ENCODE measurements around the gene RABGAP1L. TPM values are rescaled to one million over a fixed set of nuclear protein-coding genes. Genes with fewer than 3 reads are reported as not detected.
"Not testable (repeated sequence)": the region's sequence is repeated elsewhere in the genome, so short reads cannot be mapped to it uniquely, and the experiment has no call there.

Gene RABGAP1L
- total and polyA plus RNA-seq, 10 donors = 30.3 to 125 (median 77.7) TPM

- TF ChIP-seq CTCF (IDR thresholded peaks at IDR 0.05 in 8 of 11, conservative IDR thresholded peaks at IDR 0.05 in 3 of 11) (no peak), POLR2AphosphoS5 (IDR thresholded peaks at IDR 0.05) (no peak)
- intact Hi-C loops (cut with DNase I; ENCODE audit: low total_unique reads) = no loop called here
- no peaks in the 10 kb centered on the region for H3K27me3 ChIP-seq (replicated peaks in 1 of 7)
- H3K27ac ChIP-seq = no peak overlapping the region
- no peak for DNase-seq
- H3K4me3 ChIP-seq = no peak overlapping the region
- H3K36me3 ChIP-seq = peaks cover 0 to 31% (median 0%) of the 10 kb centered on the region in 6 donors
- H3K9me3 ChIP-seq = peaks cover 2 to 59% (median 39%) of the 10 kb centered on the region in 8 donors
- H3K4me1 ChIP-seq = no peaks in the 10 kb centered on the region
Observed at GRCh38 chr1:174577681-174578080, 418.4 kb downstream of the RABGAP1L start.

GRCh38 chr1:174580801-174581200 is 421.5 kb downstream of the RABGAP1L start:
- Histone ChIP-seq H3K4me1 (no peaks in the 10 kb centered on the region), H3K4me3 (no peak overlapping the region), H3K27ac (no peak overlapping the region), H3K9me3 (peaks cover under 1 to 38% (median 20%) of the 10 kb centered on the region in 8 donors), H3K36me3 (peaks cover 0 to 26% (median 0%) of the 10 kb centered on the region in 6 donors), H3K27me3 (replicated peaks in 1 of 7) (no peaks in the 10 kb centered on the region)
- no peak for DNase-seq
- WGBS, 5 donors = 57 to 82% (median 70%) methylated on average over 3 of the region's 3 CpGs
- intact Hi-C loops (cut with DNase I; ENCODE audit: low total_unique reads) = no loop called here
- no peak for TF ChIP-seq POLR2A (IDR thresholded peaks at IDR 0.05)
- no peak for TF ChIP-seq POLR2AphosphoS5 (IDR thresholded peaks at IDR 0.05)
- no peak for TF ChIP-seq CTCF (IDR thresholded peaks at IDR 0.05 in 8 of 11, conservative IDR thresholded peaks at IDR 0.05 in 3 of 11)

GRCh38 chr1:174583316-174583715 is 424.0 kb downstream of the RABGAP1L start:
- Histone ChIP-seq H3K4me1 (no peaks in the 10 kb centered on the region), H3K4me3 (no peak overlapping the region), H3K27me3 (replicated peaks in 1 of 7) (no peaks in the 10 kb centered on the region), H3K27ac (no peak overlapping the region), H3K36me3 (peaks cover 0 to 35% (median 0%) of the 10 kb centered on the region in 6 donors), H3K9me3 (peaks cover 0 to 46% (median 26%) of the 10 kb centered on the region in 8 donors)
- intact Hi-C loops (cut with DNase I; ENCODE audit: low total_unique reads) = no loop called here
- TF ChIP-seq POLR2A (IDR thresholded peaks at IDR 0.05) (no peak), CTCF (IDR thresholded peaks at IDR 0.05 in 8 of 11, conservative IDR thresholded peaks at IDR 0.05 in 3 of 11) (no peak), POLR2AphosphoS5 (IDR thresholded peaks at IDR 0.05) (no peak)
- DNase-seq = no peak
- 88 to 100% (median 96%) methylated on average over 1 of the region's 1 CpG for WGBS, 5 donors

GRCh38 chr1:174584071-174584470 is 424.8 kb downstream of the RABGAP1L start:
- intact Hi-C loops (cut with DNase I; ENCODE audit: low total_unique reads) = no loop called here
- 89 to 100% (median 96%) methylated on average over 1 of the region's 1 CpG for WGBS, 5 donors

GRCh38 chr1:174588618-174589017 is 429.3 kb downstream of the RABGAP1L start:
- H3K4me3 ChIP-seq; DNase-seq; H3K27me3 ChIP-seq (replicated peaks in 1 of 7); H3K4me1 ChIP-seq; intact Hi-C loops (cut with DNase I; ENCODE audit: low total_unique reads); H3K27ac ChIP-seq: not testable (repeated sequence)
- H3K9me3 ChIP-seq = peaks cover 0 to 43% (median 36%) of the 10 kb centered on the region in 8 donors
- peaks cover 0 to 29% (median 0%) of the 10 kb centered on the region in 6 donors for H3K36me3 ChIP-seq

More at GRCh38 chr1:174584071-174584470, 424.8 kb downstream of the RABGAP1L start:
- Histone ChIP-seq H3K4me3 (no peak overlapping the region), H3K27me3 (replicated peaks in 1 of 7) (no peaks in the 10 kb centered on the region), H3K27ac (no peak overlapping the region), H3K9me3 (peaks cover 0 to 49% (median 33%) of the 10 kb centered on the region in 8 donors), H3K36me3 (peaks cover 0 to 38% (median 0%) of the 10 kb centered on the region in 6 donors), H3K4me1 (no peaks in the 10 kb centered on the region)
- DNase-seq = no peak
- no peak for TF ChIP-seq CTCF (IDR thresholded peaks at IDR 0.05 in 8 of 11, conservative IDR thresholded peaks at IDR 0.05 in 3 of 11)
- TF ChIP-seq POLR2AphosphoS5 (IDR thresholded peaks at IDR 0.05) = no peak
- no peak for TF ChIP-seq POLR2A (IDR thresholded peaks at IDR 0.05)

All from spleen (tissue), 11 donors.